ENCODE data around the gene AP5B1. TPM values are rescaled to one million over a fixed set of nuclear protein-coding genes. Genes with fewer than 3 reads are reported as not detected.

The AP5B1 gene
- total and polyA plus RNA-seq, 2 of the 8 experiments (the other 6 are each of a cell fraction or from before 2014, with no cell fraction given), result 7.6 to 10.0 TPM

- TF ChIP-seq JUND (IDR thresholded peaks at IDR 0.05; ENCODE audit: low read length), result no peak
These were observed 3.5 kb downstream of the AP5B1 start (continued) for GRCh38 chr11:65777241-65777640.
